Muscle of back (tissue), 10 donors: ENCODE data around the gene GIPC2. TPM values are rescaled to one million over a fixed set of nuclear protein-coding genes. Genes with fewer than 3 reads are reported as not detected.

Experiments used
- polyA plus RNA-seq, 10 donors: library from polyadenylated mRNA; unstranded; fragments of 120-200 nt; gene quantifications; one replicate each; pipeline ENCODE4 v1.2.1, GENCODE V29; 2013; ENCODE audit not compliant: insufficient read length in 10 of 10

GIPC2 gene
- polyA plus RNA-seq, 10 donors: 0.85 to 2.2 (median 1.3) TPM

Other genes with a start within 250 kb of the GIPC2 start
- 100 to 1,000 TPM; 156 to 388 (median 225) TPM for gene NEXN, start 157.3 kb upstream of the GIPC2 start, polyA plus RNA-seq
- gene FUBP1, start 66.9 kb upstream of the GIPC2 start, polyA plus RNA-seq: 100 to 1,000 TPM; 124 to 222 (median 175) TPM
- gene DNAJB4, start 41.0 kb upstream of the GIPC2 start, polyA plus RNA-seq: 10 to 100 TPM; 56.4 to 95.7 (median 76.8) TPM